Neural progenitor cell (in vitro differentiated cells): ENCODE results near the gene BRINP3. TPM values are rescaled to one million over a fixed set of nuclear protein-coding genes. Genes with fewer than 3 reads are reported as not detected.

ENCODE experiments used
- DNase-seq: peaks from one replicate; pipeline ENCODE4 v3.0.0-alpha.2; 2016; ENCODE audit warnings: low spot score
- H2AFZ ChIP-seq: fragments of 200-600 bp; sonication (generic); replicated peaks from 2 replicates; pipeline ENCODE4 v1.6.1; 2016; ENCODE audit warnings: antibody characterized with exemption
- H3F3A ChIP-seq: fragments of 200-600 bp; sonication (generic); 2 replicates; pipeline ENCODE4 v1.6.1; 2016; ENCODE audit warnings: antibody characterized with exemption, low read depth
- H3K27ac ChIP-seq: fragments of 200-600 bp; sonication (generic); 2 replicates; pipeline ENCODE4 v1.5.1; 2016; ENCODE audit warnings: mild to moderate bottlenecking
- H3K27me3 ChIP-seq: fragments of 200-600 bp; sonication (generic); 2 replicates; pipeline ENCODE4 v1.6.1; 2016; ENCODE audit warnings: mild to moderate bottlenecking, moderate library complexity
- H3K36me3 ChIP-seq: fragments of 200-600 bp; sonication (generic); 2 replicates; pipeline ENCODE4 v1.5.1; 2016
- H3K4me1 ChIP-seq: fragments of 200-600 bp; sonication (generic); 2 replicates; pipeline ENCODE4 v1.6.1; 2016; ENCODE audit warnings: mixed run types
- H3K4me2 ChIP-seq: fragments of 200-600 bp; sonication (generic); 2 replicates; pipeline ENCODE4 v1.6.1; 2016
- H3K4me3 ChIP-seq: fragments of 200-600 bp; sonication (generic); 2 replicates; pipeline ENCODE4 v1.5.1; 2016
- H3K79me2 ChIP-seq: fragments of 200-600 bp; sonication (generic); 2 replicates; pipeline ENCODE4 v1.6.1; 2016; ENCODE audit warnings: low read depth
- H3K9ac ChIP-seq: fragments of 200-600 bp; sonication (generic); 2 replicates; pipeline ENCODE4 v1.6.1; 2016
- H3K9me3 ChIP-seq: fragments of 200-600 bp; sonication (generic); 2 replicates; pipeline ENCODE4 v1.5.1; 2016; ENCODE audit warnings: low read depth
- H4K20me1 ChIP-seq: fragments of 200-600 bp; sonication (generic); 2 replicates; pipeline ENCODE4 v1.6.1; 2016; ENCODE audit warnings: low read depth
- H3K27ac Mint-ChIP-seq: 3 replicates; pipeline ENCODE4 v1.8.0; 2021; ENCODE audit warnings: mixed read lengths
- H3K27me3 Mint-ChIP-seq: 2 replicates; pipeline ENCODE4 v1.8.0; 2022; ENCODE audit warnings: low read depth, mild to moderate bottlenecking, inconsistent platforms, moderate library complexity, mixed read lengths; ENCODE audit not compliant: insufficient read depth
- H3K36me3 Mint-ChIP-seq: 3 replicates; pipeline ENCODE4 v1.8.0; 2021; ENCODE audit warnings: mixed read lengths
- H3K4me1 Mint-ChIP-seq: 3 replicates; pipeline ENCODE4 v1.8.0; 2021; ENCODE audit warnings: mixed read lengths
- H3K4me3 Mint-ChIP-seq: 3 replicates; pipeline ENCODE4 v1.8.0; 2021; ENCODE audit warnings: mild to moderate bottlenecking, moderate library complexity, mixed read lengths
- H3K9me3 Mint-ChIP-seq: 3 replicates; pipeline ENCODE4 v1.8.0; 2020; ENCODE audit warnings: mixed read lengths
- EZH2 ChIP-seq: fragments of 200-600 bp; sonication (generic); IDR thresholded peaks from 2 replicates; pipeline ENCODE4 v1.6.1; 2017; ENCODE audit warnings: antibody characterized with exemption, mild to moderate bottlenecking, moderate library complexity
- EZH2phosphoT487 ChIP-seq: fragments of 200-600 bp; sonication (generic); IDR thresholded peaks from 2 replicates; pipeline ENCODE4 v1.6.1; 2017; ENCODE audit warnings: antibody characterized with exemption
- total RNA-seq: library from RNA; depleted of rRNA; stranded (reverse); fragments of >200 nt; gene quantifications from 2 replicates; pipeline ENCODE4 v1.2.3, GENCODE V29; 2015; ENCODE audit warnings: low replicate concordance
- TF ChIP-seq, protein P1 (sequence below): fragments of 200-600 bp; sonication (generic); IDR thresholded peaks from 2 replicates; pipeline ENCODE4 v1.5.1; 2017; ENCODE audit warnings: antibody characterized with exemption, mild to moderate bottlenecking

BRINP3 gene
- total RNA-seq, 1 donor from 2014 or later, result not detected

DNA sequence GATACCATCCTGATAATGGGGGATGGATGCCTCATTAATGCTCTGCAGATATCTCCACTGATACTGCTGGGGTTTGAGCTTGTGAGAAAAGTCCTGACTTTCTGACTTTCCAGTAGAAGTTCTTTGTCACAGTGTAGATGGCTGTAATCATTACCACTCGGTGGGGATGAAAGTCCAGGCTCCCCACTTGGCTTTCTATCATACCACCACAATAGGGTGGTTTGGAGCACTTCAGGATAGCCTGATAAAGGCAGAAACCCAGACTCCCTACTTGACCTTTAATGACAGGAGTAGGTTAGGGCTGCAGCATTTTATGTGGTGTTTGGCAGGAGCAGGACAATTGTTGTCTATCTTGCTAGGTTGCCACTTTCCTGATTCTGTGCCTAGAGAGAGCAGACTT, 294.1 kb downstream of the BRINP3 start:
- Histone ChIP-seq H3K4me2 (no peak overlapping the region), H3K27me3 (no peaks in the 10 kb centered on the region), H2AFZ (no peak overlapping the region), H3F3A (no peaks in the 10 kb centered on the region), H3K4me3 (no peak overlapping the region), H3K36me3 (no peaks in the 10 kb centered on the region), H3K79me2 (no peaks in the 10 kb centered on the region), H4K20me1 (no peaks in the 10 kb centered on the region), H3K27ac (no peak overlapping the region), H3K9ac (no peak overlapping the region), H3K9me3 (no peaks in the 10 kb centered on the region), H3K4me1 (no peaks in the 10 kb centered on the region)
- no peak overlapping the region for H3K27ac Mint-ChIP-seq
- DNase-seq, result no peak
- H3K4me3 Mint-ChIP-seq, result no peak overlapping the region
- H3K4me1 Mint-ChIP-seq, result peaks cover 5% of the 10 kb centered on the region
- no peaks in the 10 kb centered on the region for H3K36me3 Mint-ChIP-seq
- no peak for TF ChIP-seq EZH2
- TF ChIP-seq EZH2phosphoT487, result no peak
- TF ChIP-seq, protein P1, sequence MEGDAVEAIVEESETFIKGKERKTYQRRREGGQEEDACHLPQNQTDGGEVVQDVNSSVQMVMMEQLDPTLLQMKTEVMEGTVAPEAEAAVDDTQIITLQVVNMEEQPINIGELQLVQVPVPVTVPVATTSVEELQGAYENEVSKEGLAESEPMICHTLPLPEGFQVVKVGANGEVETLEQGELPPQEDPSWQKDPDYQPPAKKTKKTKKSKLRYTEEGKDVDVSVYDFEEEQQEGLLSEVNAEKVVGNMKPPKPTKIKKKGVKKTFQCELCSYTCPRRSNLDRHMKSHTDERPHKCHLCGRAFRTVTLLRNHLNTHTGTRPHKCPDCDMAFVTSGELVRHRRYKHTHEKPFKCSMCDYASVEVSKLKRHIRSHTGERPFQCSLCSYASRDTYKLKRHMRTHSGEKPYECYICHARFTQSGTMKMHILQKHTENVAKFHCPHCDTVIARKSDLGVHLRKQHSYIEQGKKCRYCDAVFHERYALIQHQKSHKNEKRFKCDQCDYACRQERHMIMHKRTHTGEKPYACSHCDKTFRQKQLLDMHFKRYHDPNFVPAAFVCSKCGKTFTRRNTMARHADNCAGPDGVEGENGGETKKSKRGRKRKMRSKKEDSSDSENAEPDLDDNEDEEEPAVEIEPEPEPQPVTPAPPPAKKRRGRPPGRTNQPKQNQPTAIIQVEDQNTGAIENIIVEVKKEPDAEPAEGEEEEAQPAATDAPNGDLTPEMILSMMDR, result no peak
- no peaks in the 10 kb centered on the region for H3K27me3 Mint-ChIP-seq
- H3K9me3 Mint-ChIP-seq, result no peaks in the 10 kb centered on the region

DNA sequence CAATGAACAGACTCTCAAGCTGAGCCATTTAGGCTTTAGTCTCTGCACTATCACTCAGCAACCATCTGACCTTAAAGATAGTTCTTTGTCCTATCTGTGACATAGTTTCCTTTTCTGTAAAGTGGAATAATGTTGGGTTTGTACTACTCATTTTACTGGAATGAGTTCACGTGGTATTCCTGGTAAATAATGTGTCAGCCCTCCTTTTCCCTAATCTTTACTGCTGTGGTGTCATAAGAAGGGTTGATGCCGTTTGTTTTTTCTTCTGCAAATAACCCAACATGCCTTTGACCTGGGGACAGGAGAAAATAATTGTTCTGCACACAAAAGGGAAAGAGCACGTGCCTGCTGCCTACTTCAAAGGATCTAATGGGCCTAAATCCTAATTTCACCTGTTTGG, 297.8 kb downstream of the BRINP3 start:
- no peaks in the 10 kb centered on the region for H3K79me2 ChIP-seq
- H3K27ac ChIP-seq, result no peak overlapping the region
- H3K27ac Mint-ChIP-seq, result no peak overlapping the region
- H3K9ac ChIP-seq, result no peak overlapping the region
- no peak overlapping the region for H3K4me2 ChIP-seq
- no peaks in the 10 kb centered on the region for H4K20me1 ChIP-seq
- H3K27me3 ChIP-seq, result no peaks in the 10 kb centered on the region
- no peaks in the 10 kb centered on the region for H3K9me3 ChIP-seq
- H3K4me3 ChIP-seq, result no peak overlapping the region
- H3K36me3 Mint-ChIP-seq, result no peaks in the 10 kb centered on the region
- no peaks in the 10 kb centered on the region for H3F3A ChIP-seq
- no peak for DNase-seq
- H3K9me3 Mint-ChIP-seq, result no peaks in the 10 kb centered on the region
- H3K27me3 Mint-ChIP-seq, result no peaks in the 10 kb centered on the region
- peaks cover 5% of the 10 kb centered on the region for H3K4me1 Mint-ChIP-seq
- H2AFZ ChIP-seq, result no peak overlapping the region
- H3K4me3 Mint-ChIP-seq, result no peak overlapping the region
- no peaks in the 10 kb centered on the region for H3K36me3 ChIP-seq
- no peaks in the 10 kb centered on the region for H3K4me1 ChIP-seq
- no peak for TF ChIP-seq EZH2
- TF ChIP-seq, protein P1, result no peak
- no peak for TF ChIP-seq EZH2phosphoT487

DNA sequence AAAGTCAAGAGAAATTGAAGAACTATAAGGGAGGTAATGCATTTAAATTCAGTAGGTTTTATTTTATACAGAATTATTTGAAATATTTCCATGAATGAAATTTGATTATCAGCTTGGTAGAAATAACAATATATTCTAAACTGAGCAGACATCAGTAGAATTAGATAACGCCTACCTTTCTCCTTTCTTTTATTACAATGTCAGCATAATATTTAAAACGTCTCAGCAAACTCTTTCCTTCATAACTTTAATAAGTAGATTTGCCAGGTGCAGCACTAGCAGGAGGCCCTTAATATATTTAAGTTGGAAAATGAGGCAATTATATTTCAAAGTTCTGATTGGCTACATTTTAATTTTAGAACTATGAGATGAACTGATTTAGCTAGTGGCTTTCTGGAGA, 298.8 kb downstream of the BRINP3 start:
- no peaks in the 10 kb centered on the region for H3K9me3 ChIP-seq
- no peak for DNase-seq
- H3K9ac ChIP-seq, result no peak overlapping the region
- H3K36me3 ChIP-seq, result no peaks in the 10 kb centered on the region
- H3K36me3 Mint-ChIP-seq, result no peaks in the 10 kb centered on the region
- no peaks in the 10 kb centered on the region for H3K9me3 Mint-ChIP-seq
- H3F3A ChIP-seq, result no peaks in the 10 kb centered on the region
- no peak overlapping the region for H3K4me3 ChIP-seq
- H4K20me1 ChIP-seq, result no peaks in the 10 kb centered on the region
- H3K27me3 Mint-ChIP-seq, result no peaks in the 10 kb centered on the region
- H3K79me2 ChIP-seq, result no peaks in the 10 kb centered on the region
- peaks cover 5% of the 10 kb centered on the region for H3K4me1 Mint-ChIP-seq
- H3K4me3 Mint-ChIP-seq, result no peak overlapping the region
- no peak overlapping the region for H3K27ac ChIP-seq
- no peaks in the 10 kb centered on the region for H3K27me3 ChIP-seq
- TF ChIP-seq EZH2phosphoT487 (no peak), EZH2 (no peak)
- TF ChIP-seq, protein P1, result no peak
- H3K4me2 ChIP-seq, result no peak overlapping the region
- no peak overlapping the region for H2AFZ ChIP-seq
- no peaks in the 10 kb centered on the region for H3K4me1 ChIP-seq
- no peak overlapping the region for H3K27ac Mint-ChIP-seq

DNA sequence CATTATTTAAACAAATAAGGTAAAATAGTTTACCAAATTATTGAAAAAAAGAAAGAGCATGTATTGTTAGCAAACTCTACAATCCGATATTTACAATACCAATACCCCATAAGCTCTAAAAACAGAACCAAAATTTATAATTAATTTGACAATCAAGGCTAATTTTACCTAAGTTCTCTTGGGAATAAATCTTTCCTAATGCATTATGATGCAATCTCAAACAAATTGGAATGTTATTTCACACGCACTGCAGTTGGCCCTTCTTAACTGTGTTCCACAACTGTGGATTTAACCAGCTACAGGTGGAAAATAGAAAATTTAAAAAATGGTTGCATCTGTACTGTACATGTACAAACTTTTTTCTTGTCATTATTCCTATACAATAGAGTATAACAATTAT, 300.1 kb downstream of the BRINP3 start:
- TF ChIP-seq, protein P1, result no peak
- TF ChIP-seq EZH2phosphoT487 (no peak), EZH2 (no peak)
- Mint-ChIP-seq H3K9me3 (no peaks in the 10 kb centered on the region), H3K36me3 (no peaks in the 10 kb centered on the region), H3K27ac (no peak overlapping the region), H3K27me3 (no peaks in the 10 kb centered on the region), H3K4me1 (peaks cover 9% of the 10 kb centered on the region), H3K4me3 (no peak overlapping the region)
- Histone ChIP-seq H3K9me3 (no peaks in the 10 kb centered on the region), H3K36me3 (no peaks in the 10 kb centered on the region), H4K20me1 (no peaks in the 10 kb centered on the region), H3K27ac (no peak overlapping the region), H3K27me3 (no peaks in the 10 kb centered on the region), H3K4me3 (no peak overlapping the region), H3K79me2 (no peaks in the 10 kb centered on the region), H3K4me2 (no peak overlapping the region), H3K4me1 (no peaks in the 10 kb centered on the region), H2AFZ (no peak overlapping the region), H3K9ac (no peak overlapping the region), H3F3A (no peaks in the 10 kb centered on the region)
- DNase-seq, result no peak
